Peyer's patch (tissue), 4 donors: ENCODE data around the gene CCDC159.

Experiments used
- CTCF ChIP-seq, 6 experiments: fragments of 450-650 bp in 4 of 6; fragments of 200-600 bp in 2 of 6; sonication (generic) in 1 of 6; IDR thresholded peaks; one replicate each; pipeline ENCODE4 v1.5.1; 2017 to 2019; ENCODE audit warnings: antibody characterized with exemption in 6 of 6, mild to moderate bottlenecking in 3 of 6, moderate library complexity in 1 of 6
- POLR2A ChIP-seq, 2 donors: fragments of 450-650 bp; IDR thresholded peaks; one replicate each; pipeline ENCODE4 v1.5.1; 2017; ENCODE audit warnings: antibody characterized with exemption in 2 of 2, mild to moderate bottlenecking in 2 of 2, moderate library complexity in 2 of 2

GRCh38 chr19:11335449-11336146 lies 10.7 kb upstream of the CCDC159 start:
- TF ChIP-seq POLR2A (IDR thresholded peaks at IDR 0.05) (no peak), CTCF (IDR thresholded peaks at IDR 0.05) (no peak)
